H9 (cell line): Measurements from ENCODE around the gene RDH13. TPM values are rescaled to one million over a fixed set of nuclear protein-coding genes. Genes with fewer than 3 reads are reported as not detected.

Experiments
- DNase-seq: peaks from one replicate; pipeline ENCODE4 v3.0.0-alpha.2; 2017
- H2AFZ ChIP-seq: one replicate; pipeline ENCODE4 v1.6.1; 2013; ENCODE audit warnings: mild to moderate bottlenecking, low read length, control low read depth, moderate library complexity
- H2AK5ac ChIP-seq: 2 replicates; pipeline ENCODE4 v1.6.1; 2013; ENCODE audit warnings: low read length, control low read depth, mixed read lengths; ENCODE audit not compliant: insufficient read length
- H2BK120ac ChIP-seq: one replicate; pipeline ENCODE4 v1.6.1; 2013; ENCODE audit warnings: low read depth, mild to moderate bottlenecking, low read length, control low read depth, inconsistent platforms; ENCODE audit not compliant: poor library complexity, severe bottlenecking
- H2BK12ac ChIP-seq: 2 replicates; pipeline ENCODE4 v1.6.1; 2013; ENCODE audit warnings: low read length, control low read depth, mixed read lengths, low read depth; ENCODE audit not compliant: insufficient read length
- H2BK15ac ChIP-seq: 2 replicates; pipeline ENCODE4 v1.6.1; 2013; ENCODE audit warnings: low read depth, low read length, control low read depth
- H2BK20ac ChIP-seq: one replicate; pipeline ENCODE4 v1.6.1; 2013; ENCODE audit warnings: low read depth, mild to moderate bottlenecking, low read length, control low read depth, inconsistent platforms; ENCODE audit not compliant: poor library complexity, severe bottlenecking
- H2BK5ac ChIP-seq: 2 replicates; pipeline ENCODE4 v1.6.1; 2013; ENCODE audit warnings: low read length, control low read depth, mixed read lengths; ENCODE audit not compliant: insufficient read length
- H3K14ac ChIP-seq: 2 replicates; pipeline ENCODE4 v1.6.1; 2013; ENCODE audit warnings: low read length, control low read depth; ENCODE audit not compliant: insufficient read depth
- H3K18ac ChIP-seq: 2 replicates; pipeline ENCODE4 v1.6.1; 2013; ENCODE audit warnings: low read depth, mild to moderate bottlenecking, mixed read lengths, low read length, control low read depth; ENCODE audit not compliant: insufficient read length
- H3K23ac ChIP-seq: 2 replicates; pipeline ENCODE4 v1.6.1; 2013; ENCODE audit warnings: low read length, control low read depth, mixed read lengths, low read depth; ENCODE audit not compliant: insufficient read length
- H3K23me2 ChIP-seq: 2 replicates; pipeline ENCODE4 v1.6.1; 2013; ENCODE audit warnings: low read depth, mild to moderate bottlenecking, mixed read lengths, low read length, control low read depth; ENCODE audit not compliant: insufficient read length, poor library complexity, severe bottlenecking
- H3K27ac ChIP-seq: 2 replicates; pipeline ENCODE4 v1.5.1; 2013; ENCODE audit warnings: low read length, control low read depth, mixed read lengths, low read depth; ENCODE audit not compliant: insufficient read length
- H3K27me3 ChIP-seq: 2 replicates; pipeline ENCODE4 v1.6.1; 2013; ENCODE audit warnings: low read length, control low read depth, inconsistent platforms; ENCODE audit not compliant: insufficient read depth
- H3K4ac ChIP-seq: 2 replicates; pipeline ENCODE4 v1.6.1; 2013; ENCODE audit warnings: low read depth, mild to moderate bottlenecking, control low read depth, inconsistent platforms, low read length, moderate library complexity
- H3K4me1 ChIP-seq: 2 replicates; pipeline ENCODE4 v1.6.1; 2013; ENCODE audit warnings: low read length, control low read depth, inconsistent platforms; ENCODE audit not compliant: insufficient read depth
- H3K4me2 ChIP-seq: 2 replicates; pipeline ENCODE4 v1.6.1; 2013; ENCODE audit warnings: low read length, control low read depth, mixed read lengths; ENCODE audit not compliant: insufficient read length, insufficient read depth
- H3K56ac ChIP-seq: 2 replicates; pipeline ENCODE4 v1.6.1; 2013; ENCODE audit warnings: low read depth, mild to moderate bottlenecking, mixed read lengths, low read length, control low read depth; ENCODE audit not compliant: insufficient read length
- H3K79me1 ChIP-seq: 2 replicates; pipeline ENCODE4 v1.6.1; 2013; ENCODE audit warnings: low read depth, mild to moderate bottlenecking, moderate library complexity, low read length, control low read depth, inconsistent platforms; ENCODE audit not compliant: insufficient read depth, poor library complexity, severe bottlenecking
- H3K79me2 ChIP-seq: 2 replicates; pipeline ENCODE4 v1.6.1; 2013; ENCODE audit warnings: low read length, control low read depth, inconsistent platforms; ENCODE audit not compliant: insufficient read depth
- H3K9ac ChIP-seq: 2 replicates; pipeline ENCODE4 v1.6.1; 2013; ENCODE audit warnings: low read length, control low read depth, mixed read lengths; ENCODE audit not compliant: insufficient read length; ENCODE audit errors: extremely low read depth
- H3K9me3 ChIP-seq: one replicate; pipeline ENCODE4 v1.6.1; 2013; ENCODE audit warnings: low read depth, low read length, inconsistent platforms; ENCODE audit not compliant: control insufficient read depth
- H3T11ph ChIP-seq: one replicate; pipeline ENCODE4 v1.6.1; 2013; ENCODE audit warnings: mild to moderate bottlenecking, low read length, control low read depth, inconsistent platforms
- H4K20me1 ChIP-seq: one replicate; pipeline ENCODE4 v1.6.1; 2013; ENCODE audit not compliant: control insufficient read depth, insufficient read length, insufficient read depth
- H4K5ac ChIP-seq: 2 replicates; pipeline ENCODE4 v1.6.1; 2013; ENCODE audit warnings: low read depth, mild to moderate bottlenecking, mixed read lengths, low read length, control low read depth; ENCODE audit not compliant: insufficient read length
- H4K8ac ChIP-seq: replicated peaks from 2 replicates; pipeline ENCODE4 v1.6.1; 2013; ENCODE audit warnings: low read length, control low read depth, mixed read lengths, low read depth; ENCODE audit not compliant: insufficient read length
- H4K91ac ChIP-seq: 2 replicates; pipeline ENCODE4 v1.6.1; 2013; ENCODE audit warnings: low read depth, mild to moderate bottlenecking, moderate library complexity, mixed read lengths, low read length, control low read depth; ENCODE audit not compliant: insufficient read length
- H3K27ac Mint-ChIP-seq, 3 experiments: 2 replicates in 2 of 3; 3 replicates in 1 of 3; pipeline ENCODE4 v1.8.0; 2020 to 2021; ENCODE audit warnings: mixed read lengths in 3 of 3, mild to moderate bottlenecking in 1 of 3, moderate library complexity in 1 of 3
- H3K27me3 Mint-ChIP-seq: 2 replicates; pipeline ENCODE4 v1.8.0; 2021; ENCODE audit warnings: low read depth, mild to moderate bottlenecking, moderate library complexity, mixed read lengths
- H3K36me3 Mint-ChIP-seq, 3 experiments: 2 replicates in 2 of 3; 3 replicates in 1 of 3; pipeline ENCODE4 v1.8.0; 2020 to 2021; ENCODE audit warnings: low read depth in 3 of 3, mixed read lengths in 3 of 3; ENCODE audit not compliant: insufficient read depth in 1 of 3
- H3K4me1 Mint-ChIP-seq, 2 experiments: 2 replicates each; pipeline ENCODE4 v1.8.0; 2020; ENCODE audit warnings: mixed read lengths in 2 of 2
- H3K4me3 Mint-ChIP-seq, 2 experiments: 2 replicates in 1 of 2; 3 replicates in 1 of 2; pipeline ENCODE4 v1.8.0; 2020 to 2021; ENCODE audit warnings: mild to moderate bottlenecking in 2 of 2, mixed read lengths in 2 of 2, moderate library complexity in 1 of 2
- H3K9me3 Mint-ChIP-seq, 2 experiments: 2 replicates in 1 of 2; 3 replicates in 1 of 2; pipeline ENCODE4 v1.8.0; 2020; ENCODE audit warnings: mild to moderate bottlenecking in 2 of 2, mixed read lengths in 2 of 2, moderate library complexity in 1 of 2
- WGBS: extraction: QIAGEN DNeasy Blood & Tissue Kit; methylation state at CpG from one replicate; pipeline ENCODE4 v1.1.7; 2013; ENCODE audit warnings: missing lambda C conversion rate, low lambda C conversion rate, mixed read lengths; ENCODE audit not compliant: insufficient read length; ENCODE audit errors: extremely low coverage; 5-methylcytosine and 5-hydroxymethylcytosine counted together
- total RNA-seq: library from RNA; stranded (reverse); gene quantifications from 2 replicates; pipeline ENCODE4 v1.2.1, GENCODE V29; 2021
- TF ChIP-seq, protein P1 (sequence below): fragments of 200-600 bp; sonication (generic); conservative IDR thresholded peaks from 3 replicates; pipeline ENCODE4 v1.8.0; 2021; ENCODE audit warnings: antibody characterized with exemption, mild to moderate bottlenecking

The RDH13 gene
- total RNA-seq, 1 experiment from 2014 or later, result 21.5 TPM

GRCh38 chr19:55091126-55091910, 28.4 kb upstream of the RDH13 start:
- H3K23ac ChIP-seq, result no peak overlapping the region
- WGBS, result no CpG with 5 or more reads among the region's 32 CpGs
- H2BK15ac ChIP-seq, result no peak overlapping the region
- H4K20me1 ChIP-seq, result peaks cover 2% of the 10 kb centered on the region
- Mint-ChIP-seq H3K36me3 (peaks cover 13 to 27% (median 25%) of the 10 kb centered on the region in 3 experiments; a peak in 6 of 7 replicates), H3K4me3 (peak overlapping the region in 1 of 2 experiments; percentile 66; a peak in 1 of 5 replicates), H3K27ac (peak overlapping the region in 1 of 3 experiments; percentile 77; a peak in 1 of 7 replicates), H3K9me3 (no peaks in the 10 kb centered on the region), H3K4me1 (peaks cover 26 to 42% of the 10 kb centered on the region in 2 experiments), H3K27me3 (peaks cover 9% of the 10 kb centered on the region)
- TF ChIP-seq, protein P1, sequence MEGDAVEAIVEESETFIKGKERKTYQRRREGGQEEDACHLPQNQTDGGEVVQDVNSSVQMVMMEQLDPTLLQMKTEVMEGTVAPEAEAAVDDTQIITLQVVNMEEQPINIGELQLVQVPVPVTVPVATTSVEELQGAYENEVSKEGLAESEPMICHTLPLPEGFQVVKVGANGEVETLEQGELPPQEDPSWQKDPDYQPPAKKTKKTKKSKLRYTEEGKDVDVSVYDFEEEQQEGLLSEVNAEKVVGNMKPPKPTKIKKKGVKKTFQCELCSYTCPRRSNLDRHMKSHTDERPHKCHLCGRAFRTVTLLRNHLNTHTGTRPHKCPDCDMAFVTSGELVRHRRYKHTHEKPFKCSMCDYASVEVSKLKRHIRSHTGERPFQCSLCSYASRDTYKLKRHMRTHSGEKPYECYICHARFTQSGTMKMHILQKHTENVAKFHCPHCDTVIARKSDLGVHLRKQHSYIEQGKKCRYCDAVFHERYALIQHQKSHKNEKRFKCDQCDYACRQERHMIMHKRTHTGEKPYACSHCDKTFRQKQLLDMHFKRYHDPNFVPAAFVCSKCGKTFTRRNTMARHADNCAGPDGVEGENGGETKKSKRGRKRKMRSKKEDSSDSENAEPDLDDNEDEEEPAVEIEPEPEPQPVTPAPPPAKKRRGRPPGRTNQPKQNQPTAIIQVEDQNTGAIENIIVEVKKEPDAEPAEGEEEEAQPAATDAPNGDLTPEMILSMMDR, result no peak
- H4K5ac ChIP-seq, result no peak overlapping the region
- no peak overlapping the region for H3K27ac ChIP-seq
- peaks cover 9% of the 10 kb centered on the region; the same call in 1 of the 2 replicates for H3K4me1 ChIP-seq
- no peak overlapping the region for H4K91ac ChIP-seq
- H4K8ac ChIP-seq, result no peak overlapping the region
- H2BK12ac ChIP-seq, result no peak overlapping the region
- no peak overlapping the region for H3K9ac ChIP-seq
- no peak for DNase-seq
- no peak overlapping the region for H2BK5ac ChIP-seq
- no peak overlapping the region for H2BK20ac ChIP-seq
- no peak overlapping the region for H2AFZ ChIP-seq
- H3K27me3 ChIP-seq, result no peaks in the 10 kb centered on the region
- no peak overlapping the region for H3K4me2 ChIP-seq
- no peak overlapping the region for H2AK5ac ChIP-seq
- no peaks in the 10 kb centered on the region for H3K9me3 ChIP-seq
- H3K4ac ChIP-seq, result no peak overlapping the region
- no peak overlapping the region for H3K18ac ChIP-seq
- H3K23me2 ChIP-seq, result peaks cover 17% of the 10 kb centered on the region
- H3T11ph ChIP-seq, result no peak overlapping the region
- H3K79me2 ChIP-seq, result no peaks in the 10 kb centered on the region
- no peaks in the 10 kb centered on the region for H3K79me1 ChIP-seq
- H3K56ac ChIP-seq, result no peak overlapping the region
- H3K14ac ChIP-seq, result no peak overlapping the region
- no peak overlapping the region for H2BK120ac ChIP-seq
